ENCODE measurements around the gene PHPT1. TPM values are rescaled to one million over a fixed set of nuclear protein-coding genes. Genes with fewer than 3 reads are reported as not detected.

The PHPT1 gene
- total RNA-seq, 2 donors from 2014 or later, result 137 to 176 TPM

- DNase-seq, result no peak
- intact Hi-C loops (cut with DNase I), result no loop called here
- Histone ChIP-seq H3K27ac (no peak overlapping the region), H3K4me1 (no peaks in the 10 kb centered on the region), H3K4me3 (peak overlapping the region; percentile 13), H3K36me3 (no peaks in the 10 kb centered on the region), H3K27me3 (no peaks in the 10 kb centered on the region), H3K9ac (ENCODE audit: low read depth in 2 of 2, low read length in 2 of 2) (no peak overlapping the region), H3K9me3 (no peaks in the 10 kb centered on the region)
- no peak for TF ChIP-seq CTCF (IDR thresholded peaks at IDR 0.05)
These were observed 27.2 kb upstream of the PHPT1 start for GRCh38 chr9:136821826-136822544.

GRCh38 chr9:136823136-136824046 lies 25.8 kb upstream of the PHPT1 start:
- Histone ChIP-seq H3K9me3 (no peaks in the 10 kb centered on the region), H3K27ac (no peak overlapping the region), H3K4me3 (no peak overlapping the region), H3K4me1 (no peaks in the 10 kb centered on the region), H3K27me3 (no peaks in the 10 kb centered on the region), H3K9ac (ENCODE audit: low read depth in 2 of 2, low read length in 2 of 2) (no peak overlapping the region), H3K36me3 (no peaks in the 10 kb centered on the region)
- intact Hi-C loops (cut with DNase I), result no loop called here
- TF ChIP-seq CTCF (IDR thresholded peaks at IDR 0.05), result no peak
- DNase-seq, result no peak

- intact Hi-C loops (cut with DNase I), result no loop called here
- Histone ChIP-seq H3K27ac (no peak overlapping the region), H3K27me3 (no peaks in the 10 kb centered on the region), H3K36me3 (peaks cover 3% of the 10 kb centered on the region), H3K4me1 (no peaks in the 10 kb centered on the region), H3K4me3 (no peak overlapping the region), H3K9ac (ENCODE audit: low read depth in 2 of 2, low read length in 2 of 2) (no peak overlapping the region), H3K9me3 (no peaks in the 10 kb centered on the region)
- no peak for DNase-seq
- no peak for TF ChIP-seq CTCF (IDR thresholded peaks at IDR 0.05)
These were observed 24.5 kb upstream of the PHPT1 start for GRCh38 chr9:136824496-136825225.

GRCh38 chr9:136825295-136826187 lies 23.7 kb upstream of the PHPT1 start:
- Histone ChIP-seq H3K9me3 (no peaks in the 10 kb centered on the region), H3K27me3 (no peaks in the 10 kb centered on the region), H3K27ac (no peak overlapping the region), H3K4me1 (no peaks in the 10 kb centered on the region), H3K4me3 (no peak overlapping the region), H3K36me3 (peaks cover 12% of the 10 kb centered on the region), H3K9ac (ENCODE audit: low read depth in 2 of 2, low read length in 2 of 2) (no peak overlapping the region)
- no peak for DNase-seq
- intact Hi-C loops (cut with DNase I), result no loop called here
- TF ChIP-seq CTCF (IDR thresholded peaks at IDR 0.05), result no peak

All from colonic mucosa (tissue), 4 donors.